SK-N-SH treated with all-trans-retinoic acid at 6 μM for 48 hours (cell line): ENCODE measurements around the gene TXNDC9.

Source experiments
- ATAC-seq: fragments of 200-7000 bp; cut with Tn5 transposase; 3 replicates; pipeline ENCODE4 v1.9.1; 2020; ENCODE audit warnings: mild to moderate bottlenecking, moderate library complexity
- ARNTL ChIP-seq: fragments of 450-650 bp; formaldehyde crosslinking; IDR thresholded peaks from 2 replicates; pipeline ENCODE4 v1.5.0; 2020; ENCODE audit warnings: low read depth, mild to moderate bottlenecking, moderate library complexity, borderline replicate concordance
- BACH2 ChIP-seq: fragments of 250-450 bp; sonication (Bioruptor Pico); IDR thresholded peaks from 2 replicates; pipeline ENCODE4 v1.9.0; 2021; ENCODE audit warnings: mild to moderate bottlenecking, borderline replicate concordance
- CSDC2 ChIP-seq: fragments of 250-450 bp; sonication (Bioruptor Pico); IDR thresholded peaks from 2 replicates; pipeline ENCODE4 v1.5.0; 2020; ENCODE audit warnings: mild to moderate bottlenecking, moderate library complexity
- CSRNP3 ChIP-seq: fragments of 250-450 bp; sonication (Bioruptor Pico); IDR thresholded peaks from 2 replicates; pipeline ENCODE4 v1.5.1; 2021; ENCODE audit warnings: mild to moderate bottlenecking, moderate library complexity
- ESRRG ChIP-seq: fragments of 250-450 bp; sonication (Bioruptor Pico); IDR thresholded peaks from 2 replicates; pipeline ENCODE4 v1.6.1; 2021; ENCODE audit warnings: mild to moderate bottlenecking
- GLIS3 ChIP-seq: fragments of 250-450 bp; sonication (Bioruptor Pico); IDR thresholded peaks from 2 replicates; pipeline ENCODE4 v1.5.0; 2020; ENCODE audit warnings: mild to moderate bottlenecking, moderate library complexity
- ISL1 ChIP-seq: fragments of 250-450 bp; sonication (Bioruptor Pico); IDR thresholded peaks from 2 replicates; pipeline ENCODE4 v2.1.2; 2022; ENCODE audit warnings: mild to moderate bottlenecking, moderate library complexity
- OSR1 ChIP-seq: fragments of 250-450 bp; sonication (Bioruptor Pico); IDR thresholded peaks from 2 replicates; pipeline ENCODE4 v1.8.0; 2022; ENCODE audit warnings: moderate library complexity, mild to moderate bottlenecking, inconsistent platforms
- PPARA ChIP-seq: fragments of 250-450 bp; sonication (Bioruptor Pico); IDR thresholded peaks from 2 replicates; pipeline ENCODE4 v1.5.0; 2020; ENCODE audit warnings: mild to moderate bottlenecking, borderline replicate concordance
- RARB ChIP-seq: fragments of 250-450 bp; sonication (Bioruptor Pico); IDR thresholded peaks from 2 replicates; pipeline ENCODE4 v1.8.0; 2021; ENCODE audit warnings: mild to moderate bottlenecking, moderate library complexity
- SNAI2 ChIP-seq: fragments of 250-450 bp; sonication (Bioruptor Pico); IDR thresholded peaks from 2 replicates; pipeline ENCODE4 v1.5.0; 2020; ENCODE audit warnings: mild to moderate bottlenecking, moderate library complexity
- TCF4 ChIP-seq: fragments of 250-450 bp; sonication (Bioruptor Pico); IDR thresholded peaks from 2 replicates; pipeline ENCODE4 v1.8.0; 2021; ENCODE audit warnings: mild to moderate bottlenecking, moderate library complexity, borderline replicate concordance
- TOX ChIP-seq: fragments of 250-450 bp; sonication (Bioruptor Pico); IDR thresholded peaks from 2 replicates; pipeline ENCODE4 v1.8.0; 2021; ENCODE audit warnings: mild to moderate bottlenecking, moderate library complexity, borderline replicate concordance
- TSHZ2 ChIP-seq: fragments of 250-450 bp; sonication (Bioruptor Pico); IDR thresholded peaks from 2 replicates; pipeline ENCODE4 v1.5.0; 2020; ENCODE audit warnings: mild to moderate bottlenecking, moderate library complexity
- ZC3H10 ChIP-seq: fragments of 250-450 bp; sonication (Bioruptor Pico); IDR thresholded peaks from 2 replicates; pipeline ENCODE4 v1.5.1; 2021; ENCODE audit warnings: mild to moderate bottlenecking, moderate library complexity
- ZFP3 ChIP-seq: fragments of 250-450 bp; sonication (Bioruptor Pico); IDR thresholded peaks from 2 replicates; pipeline ENCODE4 v1.5.0; 2020; ENCODE audit warnings: mild to moderate bottlenecking, moderate library complexity
- ZFP30 ChIP-seq: fragments of 450-650 bp; formaldehyde crosslinking; IDR thresholded peaks from 2 replicates; pipeline ENCODE4 v1.5.0; 2022; ENCODE audit warnings: mild to moderate bottlenecking, moderate library complexity
- ZNF8 ChIP-seq: fragments of 450-650 bp; formaldehyde crosslinking; IDR thresholded peaks from 2 replicates; pipeline ENCODE4 v1.5.0; 2020; ENCODE audit warnings: mild to moderate bottlenecking, moderate library complexity
- TF ChIP-seq, protein P1 (sequence below): fragments of 250-450 bp; sonication (Bioruptor Pico); IDR thresholded peaks from 2 replicates; pipeline ENCODE4 v1.8.0; 2021; ENCODE audit warnings: low read depth, mild to moderate bottlenecking, moderate library complexity, borderline replicate concordance

TXNDC9 gene

GRCh38 chr2:99380376-99381010 is 44.4 kb upstream of the TXNDC9 start:
- ATAC-seq: no peak

DNA sequence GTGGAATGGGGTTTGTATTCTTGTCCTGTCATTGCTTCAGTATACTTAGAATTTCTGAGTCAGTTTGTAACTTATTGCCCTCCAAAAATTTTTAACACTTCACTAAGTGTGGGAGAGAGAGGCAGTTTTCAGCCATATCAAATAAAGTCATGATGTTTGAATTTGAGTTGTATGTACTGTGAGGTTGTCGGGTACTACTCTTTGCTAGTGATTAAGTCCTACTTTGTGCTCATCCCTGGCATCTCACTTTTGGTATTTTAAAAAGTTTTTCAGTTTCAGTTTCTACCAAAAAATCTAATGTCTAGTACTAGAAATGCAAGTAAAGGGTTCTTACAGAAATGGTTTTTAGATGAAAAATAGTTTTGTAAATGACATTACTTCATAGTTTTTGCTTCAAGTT is 41.7 kb upstream of the TXNDC9 start:
- ATAC-seq: no peak
- TF ChIP-seq TCF4 (CRISPR knock-in tag) (no peak), ARNTL (CRISPR knock-in tag) (no peak), ZNF8 (CRISPR knock-in tag) (no peak), ISL1 (CRISPR knock-in tag) (no peak), BACH2 (CRISPR knock-in tag) (no peak), ZFP30 (CRISPR knock-in tag) (no peak), ZC3H10 (no peak), PPARA (CRISPR knock-in tag) (no peak), ESRRG (no peak), TSHZ2 (CRISPR knock-in tag) (no peak), GLIS3 (CRISPR knock-in tag) (no peak), RARB (no peak), SNAI2 (CRISPR knock-in tag) (no peak), TOX (CRISPR knock-in tag) (no peak)
- TF ChIP-seq, protein P1, sequence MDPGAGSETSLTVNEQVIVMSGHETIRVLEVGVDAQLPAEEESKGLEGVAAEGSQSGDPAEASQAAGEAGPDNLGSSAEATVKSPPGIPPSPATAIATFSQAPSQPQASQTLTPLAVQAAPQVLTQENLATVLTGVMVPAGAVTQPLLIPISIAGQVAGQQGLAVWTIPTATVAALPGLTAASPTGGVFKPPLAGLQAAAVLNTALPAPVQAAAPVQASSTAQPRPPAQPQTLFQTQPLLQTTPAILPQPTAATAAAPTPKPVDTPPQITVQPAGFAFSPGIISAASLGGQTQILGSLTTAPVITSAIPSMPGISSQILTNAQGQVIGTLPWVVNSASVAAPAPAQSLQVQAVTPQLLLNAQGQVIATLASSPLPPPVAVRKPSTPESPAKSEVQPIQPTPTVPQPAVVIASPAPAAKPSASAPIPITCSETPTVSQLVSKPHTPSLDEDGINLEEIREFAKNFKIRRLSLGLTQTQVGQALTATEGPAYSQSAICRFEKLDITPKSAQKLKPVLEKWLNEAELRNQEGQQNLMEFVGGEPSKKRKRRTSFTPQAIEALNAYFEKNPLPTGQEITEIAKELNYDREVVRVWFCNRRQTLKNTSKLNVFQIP (CRISPR knock-in tag): no peak

More at GRCh38 chr2:99380376-99381010, 44.4 kb upstream of the TXNDC9 start:
- no peak for TF ChIP-seq ARNTL (CRISPR knock-in tag)
- TF ChIP-seq ZFP3 (CRISPR knock-in tag): no peak
- TF ChIP-seq CSDC2 (CRISPR knock-in tag): no peak
- TF ChIP-seq, protein P1 (CRISPR knock-in tag): no peak
- TF ChIP-seq CSRNP3: no peak
- TF ChIP-seq GLIS3 (CRISPR knock-in tag): no peak
- TF ChIP-seq RARB: no peak

- TF ChIP-seq RARB (no peak), PPARA (CRISPR knock-in tag) (no peak), ESRRG (no peak), ZFP30 (CRISPR knock-in tag) (no peak), GLIS3 (CRISPR knock-in tag) (no peak), OSR1 (CRISPR knock-in tag) (no peak)
- TF ChIP-seq, protein P1 (CRISPR knock-in tag): no peak
- ATAC-seq: no peak
These were observed 40.2 kb upstream of the TXNDC9 start for GRCh38 chr2:99376254-99376864.
